ENCODE measurements around the gene IPCEF1. TPM values are rescaled to one million over a fixed set of nuclear protein-coding genes. Genes with fewer than 3 reads are reported as not detected.

The IPCEF1 gene
- total RNA-seq, 3 donors from 2014 or later, result 1.8 to 3.4 (median 2.3) TPM

- Histone ChIP-seq H3K36me3 (ENCODE audit: low read depth) (no peaks in the 10 kb centered on the region), H3K4me1 (ENCODE audit: low read depth) (no peaks in the 10 kb centered on the region), H3K4me3 (no peak overlapping the region), H3K9me3 (no peaks in the 10 kb centered on the region)
- DNase-seq (no peak), ATAC-seq (no peak)
- no peak for TF ChIP-seq CTCF (IDR thresholded peaks at IDR 0.05)
- intact Hi-C loops (cut with DNase I, micrococcal nuclease), result no loop called here
Observed at GRCh38 chr6:154165478-154165877, 191.1 kb downstream of the IPCEF1 start.

- no peaks in the 10 kb centered on the region for H3K9me3 ChIP-seq
- no peak for TF ChIP-seq CTCF (IDR thresholded peaks at IDR 0.05)
- peak in 1 of 3 donors; percentile 15 for DNase-seq
- H3K4me1 ChIP-seq (ENCODE audit: low read depth), result no peaks in the 10 kb centered on the region
- ATAC-seq, result peak; percentile 15
- H3K36me3 ChIP-seq (ENCODE audit: low read depth), result no peaks in the 10 kb centered on the region
- no peak overlapping the region for H3K4me3 ChIP-seq
- intact Hi-C loops (cut with DNase I, micrococcal nuclease), result no loop called here
Observed at GRCh38 chr6:154164397-154164796, 192.2 kb downstream of the IPCEF1 start.

GRCh38 chr6:154161689-154162088, 194.9 kb downstream of the IPCEF1 start:
- Histone ChIP-seq H3K9me3 (no peaks in the 10 kb centered on the region), H3K4me1 (ENCODE audit: low read depth) (no peaks in the 10 kb centered on the region), H3K36me3 (ENCODE audit: low read depth) (no peaks in the 10 kb centered on the region), H3K4me3 (no peak overlapping the region)
- no peak for ATAC-seq
- intact Hi-C loops (cut with DNase I, micrococcal nuclease), result no loop called here
- no peak for DNase-seq
- TF ChIP-seq CTCF (IDR thresholded peaks at IDR 0.05), result no peak

- DNase-seq, result no peak
- no peaks in the 10 kb centered on the region for H3K4me1 ChIP-seq (ENCODE audit: low read depth)
- H3K4me3 ChIP-seq, result no peak overlapping the region
- no peaks in the 10 kb centered on the region for H3K36me3 ChIP-seq (ENCODE audit: low read depth)
- no peaks in the 10 kb centered on the region for H3K9me3 ChIP-seq
- TF ChIP-seq CTCF (IDR thresholded peaks at IDR 0.05), result no peak
- intact Hi-C loops (cut with DNase I, micrococcal nuclease), result loop anchor here in 1 of 2 donors (5.0 kb wide), 1 partner anchor 113 kb away; no protein-coding TSS in a partner anchor
- no peak for ATAC-seq
Observed at GRCh38 chr6:154159126-154159525, 197.5 kb downstream of the IPCEF1 start.

GRCh38 chr6:154157706-154158105, 198.9 kb downstream of the IPCEF1 start:
- H3K4me1 ChIP-seq (ENCODE audit: low read depth), result no peaks in the 10 kb centered on the region
- H3K9me3 ChIP-seq, result no peaks in the 10 kb centered on the region
- DNase-seq, result no peak
- no peak for TF ChIP-seq CTCF (IDR thresholded peaks at IDR 0.05)
- H3K4me3 ChIP-seq, result no peak overlapping the region
- H3K36me3 ChIP-seq (ENCODE audit: low read depth), result no peaks in the 10 kb centered on the region
- no peak for ATAC-seq
- intact Hi-C loops (cut with DNase I, micrococcal nuclease), result loop anchor here in 1 of 2 donors (5.0 kb wide), 1 partner anchor 115 kb away; no protein-coding TSS in a partner anchor

- Histone ChIP-seq H3K4me1 (ENCODE audit: low read depth) (no peaks in the 10 kb centered on the region), H3K36me3 (ENCODE audit: low read depth) (no peaks in the 10 kb centered on the region), H3K9me3 (no peaks in the 10 kb centered on the region), H3K4me3 (no peak overlapping the region)
- DNase-seq (no peak), ATAC-seq (peak; percentile 29)
- intact Hi-C loops (cut with DNase I, micrococcal nuclease), result loop anchor here in 1 of 2 donors (5.0 kb wide), 1 partner anchor 115 kb away; no protein-coding TSS in a partner anchor
- no peak for TF ChIP-seq CTCF (IDR thresholded peaks at IDR 0.05)
Observed at GRCh38 chr6:154157082-154157481, 199.5 kb downstream of the IPCEF1 start.
